CMK (cell line): Measurements from ENCODE around the gene SH3BGRL2.
"Not testable (repeated sequence)": the region's sequence is repeated elsewhere in the genome, so short reads cannot be mapped to it uniquely, and the experiment has no call there.

Experiments used
- DNase-seq: peaks from one replicate; pipeline ENCODE4 v3.0.0-alpha.2; 2010; ENCODE audit warnings: low read depth

SH3BGRL2 gene

GRCh38 chr6:79649016-79649415, 17.9 kb downstream of the SH3BGRL2 start:
- no peak for DNase-seq

- no peak for DNase-seq
These were observed 19.8 kb downstream of the SH3BGRL2 start for GRCh38 chr6:79650950-79651349.

GRCh38 chr6:79656134-79656533, 25.0 kb downstream of the SH3BGRL2 start:
- DNase-seq, result no peak

GRCh38 chr6:79657238-79657637, 26.1 kb downstream of the SH3BGRL2 start:
- no peak for DNase-seq

GRCh38 chr6:79663655-79664054, 32.5 kb downstream of the SH3BGRL2 start:
- DNase-seq, result not testable (repeated sequence)

- DNase-seq, result no peak
These were observed 34.8 kb downstream of the SH3BGRL2 start for GRCh38 chr6:79665725-79666551.

GRCh38 chr6:79666634-79667033, 35.5 kb downstream of the SH3BGRL2 start:
- DNase-seq, result no peak

GRCh38 chr6:79668381-79668780, 37.3 kb downstream of the SH3BGRL2 start:
- no peak for DNase-seq

- DNase-seq, result no peak
These were observed 38.6 kb downstream of the SH3BGRL2 start for GRCh38 chr6:79669766-79670165.

- DNase-seq, result no peak
These were observed 39.7 kb downstream of the SH3BGRL2 start for GRCh38 chr6:79670789-79671188.

- DNase-seq, result no peak
These were observed 40.6 kb downstream of the SH3BGRL2 start for GRCh38 chr6:79671600-79672266.

- DNase-seq, result no peak
These were observed 41.5 kb downstream of the SH3BGRL2 start for GRCh38 chr6:79672631-79673111.

- no peak for DNase-seq
These were observed 42.8 kb downstream of the SH3BGRL2 start for GRCh38 chr6:79673947-79674346.

GRCh38 chr6:79676785-79677736, 45.9 kb downstream of the SH3BGRL2 start:
- no peak for DNase-seq

GRCh38 chr6:79682682-79683081, 51.6 kb downstream of the SH3BGRL2 start:
- DNase-seq, result not testable (repeated sequence)

- no peak for DNase-seq
These were observed 53.7 kb downstream of the SH3BGRL2 start for GRCh38 chr6:79684876-79685275.

GRCh38 chr6:79686707-79687309, 55.7 kb downstream of the SH3BGRL2 start:
- DNase-seq, result no peak

GRCh38 chr6:79687759-79688158, 56.6 kb downstream of the SH3BGRL2 start:
- DNase-seq, result no peak

- no peak for DNase-seq
These were observed 63.0 kb downstream of the SH3BGRL2 start for GRCh38 chr6:79694156-79694555.

- DNase-seq, result no peak
These were observed 63.7 kb downstream of the SH3BGRL2 start for GRCh38 chr6:79694623-79695343.

- DNase-seq, result no peak
These were observed 66.3 kb downstream of the SH3BGRL2 start for GRCh38 chr6:79697430-79697829.
